GM18508 (cell line): Measurements from ENCODE around the gene NPNT.
"Not testable (repeated sequence)": the region's sequence is repeated elsewhere in the genome, so short reads cannot be mapped to it uniquely, and the experiment has no call there.

Experiments used
- ATAC-seq: cut with Tn5 transposase; IDR thresholded peaks from one replicate; pipeline ENCODE4 v1.9.1; 2021; ENCODE audit warnings: moderate number of reproducible peaks; ENCODE audit not compliant: insufficient read depth, unreplicated experiment

Gene NPNT

GRCh38 chr4:105894660-105895582 is at the start of gene NPNT:
NPNT (plus strand) TSS chr4:105895471; CDS start chr4:105895653, 182 bp downstream.
- no peak for ATAC-seq

GRCh38 chr4:105845559-105845958 is 49.7 kb upstream of the NPNT start:
- no peak for ATAC-seq

- not testable (repeated sequence) for ATAC-seq
Measured at GRCh38 chr4:105848359-105848758, 46.9 kb upstream of the NPNT start.

GRCh38 chr4:105851196-105851595 is 44.1 kb upstream of the NPNT start:
- no peak for ATAC-seq

- ATAC-seq = not testable (repeated sequence)
Measured at GRCh38 chr4:105852230-105852629, 43.0 kb upstream of the NPNT start.

GRCh38 chr4:105858466-105859040 is 36.7 kb upstream of the NPNT start:
- no peak for ATAC-seq

- peak; percentile 65 for ATAC-seq
Measured at GRCh38 chr4:105859233-105859632, 36.0 kb upstream of the NPNT start.

- no peak for ATAC-seq
Measured at GRCh38 chr4:105870963-105871362, 24.3 kb upstream of the NPNT start.

- no peak for ATAC-seq
Measured at GRCh38 chr4:105871997-105872396, 23.3 kb upstream of the NPNT start.

GRCh38 chr4:105875233-105875632 is 20.0 kb upstream of the NPNT start:
- no peak for ATAC-seq

- ATAC-seq = no peak
Measured at GRCh38 chr4:105878668-105879067, 16.6 kb upstream of the NPNT start.

GRCh38 chr4:105887508-105887907 is 7.8 kb upstream of the NPNT start:
- ATAC-seq = no peak

GRCh38 chr4:105895583-105896460 is 551 bp downstream of the NPNT start:
- ATAC-seq = no peak

GRCh38 chr4:105896461-105896942 is 1.2 kb downstream of the NPNT start:
- no peak for ATAC-seq

- no peak for ATAC-seq
Measured at GRCh38 chr4:105896984-105897775, 1.9 kb downstream of the NPNT start.

GRCh38 chr4:105900541-105900940 is 5.3 kb downstream of the NPNT start:
- ATAC-seq = no peak

GRCh38 chr4:105902550-105903262 is 7.4 kb downstream of the NPNT start:
- no peak for ATAC-seq

- ATAC-seq = no peak
Measured at GRCh38 chr4:105909787-105910281, 14.6 kb downstream of the NPNT start.

- no peak for ATAC-seq
Measured at GRCh38 chr4:105911426-105911825, 16.2 kb downstream of the NPNT start.
